H7 (cell line): ENCODE data around the gene EXOC4. TPM values are rescaled to one million over a fixed set of nuclear protein-coding genes. Genes with fewer than 3 reads are reported as not detected.
"Not testable (repeated sequence)": the region's sequence is repeated elsewhere in the genome, so short reads cannot be mapped to it uniquely, and the experiment has no call there.

ENCODE experiments used
- DNase-seq: peaks from one replicate; pipeline ENCODE4 v3.0.0; 2012
- H3K27me3 ChIP-seq: 2 replicates; pipeline ENCODE4 v1.6.0; 2011; ENCODE audit warnings: mild to moderate bottlenecking, low read length; ENCODE audit not compliant: control insufficient read depth, insufficient read depth
- H3K36me3 ChIP-seq: replicated peaks from 2 replicates; pipeline ENCODE4 v1.5.1; 2011; ENCODE audit warnings: low read length; ENCODE audit not compliant: control insufficient read depth, insufficient read depth
- H3K4me3 ChIP-seq: 2 replicates; pipeline ENCODE4 v1.5.1; 2011; ENCODE audit warnings: low read depth, mild to moderate bottlenecking, control low read depth, low read length, moderate library complexity; ENCODE audit not compliant: insufficient read depth
- total RNA-seq: library from RNA; depleted of rRNA; stranded (reverse); fragments of >200 nt; shearing (Covaris generic); gene quantifications from 2 replicates; pipeline ENCODE4 v1.2.3, GENCODE V29; 2014

EXOC4 gene
- total RNA-seq, 1 experiment from 2014 or later = 44.8 TPM

GRCh38 chr7:133770863-133771492 is 518.1 kb downstream of the EXOC4 start:
- Histone ChIP-seq H3K27me3 (no peaks in the 10 kb centered on the region), H3K4me3 (no peak overlapping the region), H3K36me3 (no peaks in the 10 kb centered on the region)
- DNase-seq = no peak

- no peak for DNase-seq
- H3K27me3 ChIP-seq = no peaks in the 10 kb centered on the region
- no peak overlapping the region for H3K4me3 ChIP-seq
- no peaks in the 10 kb centered on the region for H3K36me3 ChIP-seq
Measured at GRCh38 chr7:133771788-133772419, 519.0 kb downstream of the EXOC4 start.

- Histone ChIP-seq H3K27me3 (no peaks in the 10 kb centered on the region), H3K36me3 (no peaks in the 10 kb centered on the region), H3K4me3 (no peak overlapping the region)
- no peak for DNase-seq
Measured at GRCh38 chr7:133773601-133774000, 520.7 kb downstream of the EXOC4 start.

- no peaks in the 10 kb centered on the region for H3K27me3 ChIP-seq
- H3K36me3 ChIP-seq = no peaks in the 10 kb centered on the region
- no peak overlapping the region for H3K4me3 ChIP-seq
- no peak for DNase-seq
Measured at GRCh38 chr7:133775201-133775600, 522.3 kb downstream of the EXOC4 start.

GRCh38 chr7:133776266-133776665 is 523.4 kb downstream of the EXOC4 start:
- no peak for DNase-seq
- Histone ChIP-seq H3K4me3 (no peak overlapping the region), H3K27me3 (no peaks in the 10 kb centered on the region), H3K36me3 (no peaks in the 10 kb centered on the region)

GRCh38 chr7:133777701-133778100 is 524.8 kb downstream of the EXOC4 start:
- Histone ChIP-seq H3K36me3 (no peaks in the 10 kb centered on the region), H3K4me3 (no peak overlapping the region), H3K27me3 (no peaks in the 10 kb centered on the region)
- no peak for DNase-seq

- H3K27me3 ChIP-seq = no peaks in the 10 kb centered on the region
- no peaks in the 10 kb centered on the region for H3K36me3 ChIP-seq
- H3K4me3 ChIP-seq = no peak overlapping the region
- no peak for DNase-seq
Measured at GRCh38 chr7:133778472-133778871, 525.6 kb downstream of the EXOC4 start.

GRCh38 chr7:133779538-133779937 is 526.7 kb downstream of the EXOC4 start:
- not testable (repeated sequence) for DNase-seq, H3K4me3 ChIP-seq, H3K36me3 ChIP-seq, H3K27me3 ChIP-seq

- Histone ChIP-seq H3K4me3 (no peak overlapping the region), H3K36me3 (no peaks in the 10 kb centered on the region), H3K27me3 (no peaks in the 10 kb centered on the region)
- DNase-seq = no peak
Measured at GRCh38 chr7:133780912-133781311, 528.0 kb downstream of the EXOC4 start.

- no peak for DNase-seq
- H3K27me3 ChIP-seq = no peaks in the 10 kb centered on the region
- H3K36me3 ChIP-seq = no peaks in the 10 kb centered on the region
- no peak overlapping the region for H3K4me3 ChIP-seq
Measured at GRCh38 chr7:133781486-133782090, 528.7 kb downstream of the EXOC4 start.

- Histone ChIP-seq H3K4me3 (no peak overlapping the region), H3K36me3 (no peaks in the 10 kb centered on the region), H3K27me3 (no peaks in the 10 kb centered on the region)
- no peak for DNase-seq
Measured at GRCh38 chr7:133782470-133782869, 529.6 kb downstream of the EXOC4 start.

- Histone ChIP-seq H3K27me3 (no peaks in the 10 kb centered on the region), H3K36me3 (no peaks in the 10 kb centered on the region), H3K4me3 (no peak overlapping the region)
- DNase-seq = no peak
Measured at GRCh38 chr7:133783276-133783675, 530.4 kb downstream of the EXOC4 start.

GRCh38 chr7:133784486-133785001 is 531.7 kb downstream of the EXOC4 start:
- no peak overlapping the region for H3K4me3 ChIP-seq
- no peak for DNase-seq
- H3K36me3 ChIP-seq = no peaks in the 10 kb centered on the region
- H3K27me3 ChIP-seq = no peaks in the 10 kb centered on the region

GRCh38 chr7:133786401-133786937 is 533.6 kb downstream of the EXOC4 start:
- no peaks in the 10 kb centered on the region for H3K27me3 ChIP-seq
- no peak overlapping the region for H3K4me3 ChIP-seq
- DNase-seq = no peak
- H3K36me3 ChIP-seq = no peaks in the 10 kb centered on the region

GRCh38 chr7:133789974-133790373 is 537.1 kb downstream of the EXOC4 start:
- H3K36me3 ChIP-seq = no peaks in the 10 kb centered on the region
- H3K4me3 ChIP-seq = no peak overlapping the region
- peak; percentile 6 for DNase-seq
- H3K27me3 ChIP-seq = no peaks in the 10 kb centered on the region
